Measurements from ENCODE around the gene HRH3. TPM values are rescaled to one million over a fixed set of nuclear protein-coding genes. Genes with fewer than 3 reads are reported as not detected.

The HRH3 gene
- total RNA-seq, 1 donor: not detected

DNA sequence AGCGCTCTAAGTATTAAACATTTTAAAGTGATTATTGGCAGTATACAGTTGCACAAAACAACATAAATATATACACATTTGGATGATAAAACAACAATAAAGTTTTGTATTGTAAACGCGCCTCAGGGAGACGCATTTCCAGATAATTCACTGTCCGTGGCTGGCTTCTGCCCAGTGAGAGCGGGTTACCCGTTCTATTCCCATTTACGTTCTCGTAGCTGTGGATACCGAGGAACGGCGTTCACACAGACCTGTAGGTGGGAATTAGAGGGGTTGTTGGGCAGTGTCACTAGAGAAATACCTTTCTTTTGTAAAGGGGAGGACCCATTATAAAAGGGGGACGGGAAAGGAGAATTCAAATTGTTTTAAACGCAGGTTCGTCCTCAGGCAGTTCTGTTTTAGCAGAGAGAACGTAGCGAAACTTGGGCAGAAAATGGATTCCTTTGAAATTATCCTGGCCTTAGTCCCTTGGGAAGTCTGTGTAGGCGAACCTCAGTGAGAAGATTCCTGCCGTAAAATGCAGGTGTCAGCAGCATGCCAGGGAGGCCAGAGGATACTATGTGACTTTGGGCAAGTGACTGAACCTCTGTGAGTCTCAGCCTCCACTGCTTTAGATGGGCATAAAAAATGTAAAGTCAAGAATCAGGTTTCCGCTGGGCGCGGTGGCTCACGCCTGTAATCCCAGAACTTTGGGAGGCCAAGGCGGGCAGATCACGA, 36.5 kb downstream of the HRH3 start:
- peak overlapping the region; percentile 78 for H2AFZ ChIP-seq (ENCODE audit: low read length)
- peaks cover 2% of the 10 kb centered on the region for H4K20me1 ChIP-seq (ENCODE audit: insufficient read depth, low read length)
- H3K4me3 ChIP-seq (ENCODE audit: insufficient read depth, low read length): peak overlapping the region; percentile 92
- peaks cover 9% of the 10 kb centered on the region for H3K36me3 ChIP-seq (ENCODE audit: insufficient read depth, low read length)
- no peaks in the 10 kb centered on the region for H3K27me3 ChIP-seq (ENCODE audit: insufficient read depth, low read length)
- H3K27ac ChIP-seq (ENCODE audit: low read depth, low read length): peak overlapping the region; percentile 95
- peaks cover 57% of the 10 kb centered on the region for H3K79me2 ChIP-seq (ENCODE audit: insufficient read depth, low read length)
- H3K4me1 ChIP-seq (ENCODE audit: insufficient read depth, low read length): peaks cover 20% of the 10 kb centered on the region
- no peaks in the 10 kb centered on the region for H3K9me3 ChIP-seq (ENCODE audit: low read depth, low read length)
- TF ChIP-seq, protein P1, sequence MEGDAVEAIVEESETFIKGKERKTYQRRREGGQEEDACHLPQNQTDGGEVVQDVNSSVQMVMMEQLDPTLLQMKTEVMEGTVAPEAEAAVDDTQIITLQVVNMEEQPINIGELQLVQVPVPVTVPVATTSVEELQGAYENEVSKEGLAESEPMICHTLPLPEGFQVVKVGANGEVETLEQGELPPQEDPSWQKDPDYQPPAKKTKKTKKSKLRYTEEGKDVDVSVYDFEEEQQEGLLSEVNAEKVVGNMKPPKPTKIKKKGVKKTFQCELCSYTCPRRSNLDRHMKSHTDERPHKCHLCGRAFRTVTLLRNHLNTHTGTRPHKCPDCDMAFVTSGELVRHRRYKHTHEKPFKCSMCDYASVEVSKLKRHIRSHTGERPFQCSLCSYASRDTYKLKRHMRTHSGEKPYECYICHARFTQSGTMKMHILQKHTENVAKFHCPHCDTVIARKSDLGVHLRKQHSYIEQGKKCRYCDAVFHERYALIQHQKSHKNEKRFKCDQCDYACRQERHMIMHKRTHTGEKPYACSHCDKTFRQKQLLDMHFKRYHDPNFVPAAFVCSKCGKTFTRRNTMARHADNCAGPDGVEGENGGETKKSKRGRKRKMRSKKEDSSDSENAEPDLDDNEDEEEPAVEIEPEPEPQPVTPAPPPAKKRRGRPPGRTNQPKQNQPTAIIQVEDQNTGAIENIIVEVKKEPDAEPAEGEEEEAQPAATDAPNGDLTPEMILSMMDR (IDR thresholded peaks at IDR 0.05; ENCODE audit: extremely low read depth, low read depth, low read length): no peak
- peak; percentile 64 for DNase-seq (ENCODE audit: insufficient read length, low spot score, missing footprints)
- H3K4me2 ChIP-seq (ENCODE audit: insufficient read depth, low read length): peak overlapping the region; percentile 100

DNA sequence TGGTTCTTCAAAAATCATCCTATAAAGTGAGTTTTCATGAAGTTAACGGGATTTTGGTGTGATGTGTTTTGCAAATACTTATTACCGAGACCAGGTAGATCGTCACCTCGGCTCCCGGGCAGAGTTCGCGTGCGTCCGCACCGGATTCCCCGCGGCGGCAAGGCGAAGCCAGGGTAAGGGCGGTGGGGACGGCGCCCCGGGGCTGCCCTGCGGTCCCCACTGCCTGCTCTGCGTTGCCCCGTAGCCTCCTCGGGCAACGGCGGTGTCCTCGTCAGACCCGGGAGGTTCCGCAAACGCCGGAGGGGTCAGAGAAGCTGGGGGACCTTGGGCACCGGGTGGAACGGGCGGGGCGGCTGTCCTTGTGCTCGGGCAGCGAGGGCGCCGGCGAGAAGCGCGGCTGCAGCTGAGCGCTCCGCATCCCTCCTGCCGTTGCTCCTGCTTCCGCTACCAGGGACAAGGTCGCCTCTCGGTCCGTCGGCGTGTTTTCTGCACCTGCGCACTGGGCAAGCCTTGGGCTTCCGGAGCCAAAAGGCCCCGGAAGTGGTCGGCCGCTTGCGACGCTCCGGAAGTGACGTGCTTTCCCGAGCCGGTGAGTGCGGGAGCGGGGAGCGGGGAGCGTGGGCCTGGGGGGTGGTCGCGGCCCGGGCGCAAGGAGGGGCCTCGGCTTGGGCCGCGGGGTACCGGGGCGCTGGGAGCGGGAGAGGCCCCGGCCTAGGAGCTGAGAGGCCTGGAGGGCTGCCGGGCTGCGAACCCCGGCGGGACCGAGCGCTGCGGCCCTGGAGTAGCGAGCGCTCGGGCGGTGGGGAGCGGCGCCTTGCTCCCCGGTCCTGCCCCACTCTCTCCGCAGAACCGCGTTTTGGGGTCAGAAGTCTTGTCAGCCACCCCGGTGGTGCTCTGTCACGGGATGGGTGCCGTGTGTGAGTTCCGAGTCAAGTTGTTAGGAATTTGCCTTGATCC, 37.3 kb downstream of the HRH3 start, which contains the start of gene MTG2:
TSS of gene MTG2 (plus strand) at position 560 of the 957 bp plus-strand sequence. CDS start 10,393 bp downstream, outside the sequence.
- Histone ChIP-seq H3K4me1 (ENCODE audit: insufficient read depth, low read length) (peaks cover 19% of the 10 kb centered on the region), H3K27ac (ENCODE audit: low read depth, low read length) (peak within 1 kb of the TSS; percentile 95), H3K27me3 (ENCODE audit: insufficient read depth, low read length) (no peaks in the 10 kb centered on the region), H3K36me3 (ENCODE audit: insufficient read depth, low read length) (peaks cover 9% of the 10 kb centered on the region), H3K4me2 (ENCODE audit: insufficient read depth, low read length) (peak within 1 kb of the TSS; percentile 100), H3K4me3 (ENCODE audit: insufficient read depth, low read length) (peak within 1 kb of the TSS; percentile 92), H3K9me3 (ENCODE audit: low read depth, low read length) (no peaks in the 10 kb centered on the region), H2AFZ (ENCODE audit: low read length) (peak within 1 kb of the TSS; percentile 88), H4K20me1 (ENCODE audit: insufficient read depth, low read length) (peaks cover 2% of the 10 kb centered on the region), H3K79me2 (ENCODE audit: insufficient read depth, low read length) (peaks cover 49% of the 10 kb centered on the region)
- TF ChIP-seq, protein P1 (IDR thresholded peaks at IDR 0.05; ENCODE audit: extremely low read depth, low read depth, low read length): no peak
- DNase-seq (ENCODE audit: insufficient read length, low spot score, missing footprints): peak; percentile 100

DNA sequence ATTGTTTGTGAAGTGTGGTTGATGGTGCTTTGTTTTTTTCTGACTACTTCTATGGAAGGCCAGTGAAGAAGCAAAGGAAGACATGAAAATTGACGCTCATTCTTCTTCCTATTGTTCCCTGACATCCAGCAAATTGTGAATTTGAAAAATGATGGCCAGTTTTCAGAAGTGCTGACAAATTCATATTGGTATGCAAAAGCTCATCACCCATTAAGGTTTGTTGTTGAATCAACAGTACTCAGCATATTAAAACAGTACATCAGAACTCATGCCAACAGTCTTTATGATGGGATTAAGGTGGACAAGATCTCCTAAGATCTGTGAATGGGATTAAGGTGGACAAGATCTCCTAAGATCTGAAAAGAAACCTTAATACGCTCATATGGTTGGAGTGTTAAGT, 38.3 kb downstream of the HRH3 start:
- peak; percentile 34 for DNase-seq (ENCODE audit: insufficient read length, low spot score, missing footprints)

More for the DNA sequence above, 38.3 kb downstream of the HRH3 start:
- H3K4me3 ChIP-seq (ENCODE audit: insufficient read depth, low read length): peak overlapping the region; percentile 92
- peaks cover under 1% of the 10 kb centered on the region for H4K20me1 ChIP-seq (ENCODE audit: insufficient read depth, low read length)
- H3K27me3 ChIP-seq (ENCODE audit: insufficient read depth, low read length): no peaks in the 10 kb centered on the region
- H3K36me3 ChIP-seq (ENCODE audit: insufficient read depth, low read length): peaks cover 9% of the 10 kb centered on the region
- H3K4me1 ChIP-seq (ENCODE audit: insufficient read depth, low read length): peaks cover 10% of the 10 kb centered on the region
- H3K79me2 ChIP-seq (ENCODE audit: insufficient read depth, low read length): peaks cover 40% of the 10 kb centered on the region
- H3K27ac ChIP-seq (ENCODE audit: low read depth, low read length): no peak overlapping the region
- no peak overlapping the region for H2AFZ ChIP-seq (ENCODE audit: low read length)
- TF ChIP-seq, protein P1 (IDR thresholded peaks at IDR 0.05; ENCODE audit: extremely low read depth, low read depth, low read length): no peak
- peak overlapping the region; percentile 100 for H3K4me2 ChIP-seq (ENCODE audit: insufficient read depth, low read length)
- no peaks in the 10 kb centered on the region for H3K9me3 ChIP-seq (ENCODE audit: low read depth, low read length)

Measured in osteoblast (primary cell).